ENCODE measurements around the gene ASXL2.

ASXL2 gene

GRCh38 chr2:25878361-25879132, at the start of gene ASXL2:
Gene ASXL2 (minus strand): TSS chr2:25878487. CDS start chr2:25878222, 265 bp downstream.
- DNase-seq (ENCODE audit: extremely low spot score), result peak; percentile 97
- POLR2A ChIA-PET, result interaction anchor here (0.6 to 1.6 kb wide), 22 partner anchors 9 to 365 kb away, joined by 3 to 20 read pairs (median 4); no protein-coding TSS in a partner anchor
- 0 out of 2 replicates have a peak, but pooled peaks have one; percentile 10 for TF ChIP-seq ELF4 (IDR thresholded peaks at IDR 0.05)
- peak; percentile 88 for TF ChIP-seq L3MBTL2 (conservative IDR thresholded peaks at IDR 0.05)
- no peak for TF ChIP-seq SP1 (IDR thresholded peaks at IDR 0.05)
- TF ChIP-seq ARNT (IDR thresholded peaks at IDR 0.05), result no peak
- TF ChIP-seq BHLHE40 (IDR thresholded peaks at IDR 0.05; ENCODE audit: borderline replicate concordance), result no peak
- TF ChIP-seq FOXM1 (IDR thresholded peaks at IDR 0.05; ENCODE audit: borderline replicate concordance), result no peak
- CTCF ChIA-PET, result no interaction called here

- ChIA-PET POLR2A (interaction anchor here (1.1 kb wide), 1 partner anchor 49 kb away, joined by 3 read pairs; the partner anchor contains the start of gene ASXL2), CTCF (no interaction called here)
- TF ChIP-seq NFRKB (IDR thresholded peaks at IDR 0.05) (no peak), PKNOX1 (IDR thresholded peaks at IDR 0.05) (no peak), SP1 (IDR thresholded peaks at IDR 0.05) (no peak), SUZ12 (IDR thresholded peaks at IDR 0.05) (no peak), ZNF384 (IDR thresholded peaks at IDR 0.05) (no peak), LEF1 (IDR thresholded peaks at IDR 0.05; ENCODE audit: borderline replicate concordance) (no peak), FOXA1 (IDR thresholded peaks at IDR 0.05) (no peak), BHLHE40 (IDR thresholded peaks at IDR 0.05; ENCODE audit: borderline replicate concordance) (no peak), HDGF (IDR thresholded peaks at IDR 0.05; ENCODE audit: borderline replicate concordance) (no peak), ELF4 (IDR thresholded peaks at IDR 0.05) (no peak), CTBP1 (IDR thresholded peaks at IDR 0.05; ENCODE audit: borderline replicate concordance) (no peak), L3MBTL2 (conservative IDR thresholded peaks at IDR 0.05) (no peak), TARDBP (IDR thresholded peaks at IDR 0.05) (no peak), FOXM1 (IDR thresholded peaks at IDR 0.05; ENCODE audit: borderline replicate concordance) (no peak), FOXK2 (IDR thresholded peaks at IDR 0.05) (no peak), ARNT (IDR thresholded peaks at IDR 0.05) (no peak)
- DNase-seq (ENCODE audit: extremely low spot score), result no peak
Observed at GRCh38 chr2:25926984-25927756, 48.9 kb upstream of the ASXL2 start.

GRCh38 chr2:25922501-25922900, 44.2 kb upstream of the ASXL2 start:
- POLR2A ChIA-PET, result no interaction called here
- TF ChIP-seq BHLHE40 (IDR thresholded peaks at IDR 0.05; ENCODE audit: borderline replicate concordance) (no peak), CTBP1 (IDR thresholded peaks at IDR 0.05; ENCODE audit: borderline replicate concordance) (no peak), L3MBTL2 (conservative IDR thresholded peaks at IDR 0.05) (no peak), NFRKB (IDR thresholded peaks at IDR 0.05) (no peak), PKNOX1 (IDR thresholded peaks at IDR 0.05) (no peak), ZNF384 (IDR thresholded peaks at IDR 0.05) (no peak), LEF1 (IDR thresholded peaks at IDR 0.05; ENCODE audit: borderline replicate concordance) (no peak), HDGF (IDR thresholded peaks at IDR 0.05; ENCODE audit: borderline replicate concordance) (no peak), ARNT (IDR thresholded peaks at IDR 0.05) (no peak), SP1 (IDR thresholded peaks at IDR 0.05) (no peak), FOXM1 (IDR thresholded peaks at IDR 0.05; ENCODE audit: borderline replicate concordance) (no peak), TARDBP (IDR thresholded peaks at IDR 0.05) (no peak), FOXK2 (IDR thresholded peaks at IDR 0.05) (no peak)
- no peak for DNase-seq (ENCODE audit: extremely low spot score)
- CTCF ChIA-PET, result no interaction called here

- no peak for DNase-seq (ENCODE audit: extremely low spot score)
- CTCF ChIA-PET, result no interaction called here
- TF ChIP-seq NFRKB (IDR thresholded peaks at IDR 0.05) (no peak), FOXK2 (IDR thresholded peaks at IDR 0.05) (no peak), L3MBTL2 (conservative IDR thresholded peaks at IDR 0.05) (no peak), ZNF384 (IDR thresholded peaks at IDR 0.05) (no peak), CTBP1 (IDR thresholded peaks at IDR 0.05; ENCODE audit: borderline replicate concordance) (no peak), TARDBP (IDR thresholded peaks at IDR 0.05) (no peak), ELF4 (IDR thresholded peaks at IDR 0.05) (no peak), PKNOX1 (IDR thresholded peaks at IDR 0.05) (no peak), FOXM1 (IDR thresholded peaks at IDR 0.05; ENCODE audit: borderline replicate concordance) (no peak)
- POLR2A ChIA-PET, result no interaction called here
Observed at GRCh38 chr2:25920786-25921415, 42.6 kb upstream of the ASXL2 start.

- TF ChIP-seq SUZ12 (IDR thresholded peaks at IDR 0.05) (no peak), FOXM1 (IDR thresholded peaks at IDR 0.05; ENCODE audit: borderline replicate concordance) (no peak), NFRKB (IDR thresholded peaks at IDR 0.05) (no peak), FOXK2 (IDR thresholded peaks at IDR 0.05) (no peak), ELF4 (IDR thresholded peaks at IDR 0.05) (no peak), ARNT (IDR thresholded peaks at IDR 0.05) (no peak), PKNOX1 (IDR thresholded peaks at IDR 0.05) (no peak), CTBP1 (IDR thresholded peaks at IDR 0.05; ENCODE audit: borderline replicate concordance) (no peak), SP1 (IDR thresholded peaks at IDR 0.05) (no peak), L3MBTL2 (conservative IDR thresholded peaks at IDR 0.05) (no peak), ZNF384 (IDR thresholded peaks at IDR 0.05) (no peak), LEF1 (IDR thresholded peaks at IDR 0.05; ENCODE audit: borderline replicate concordance) (no peak), BHLHE40 (IDR thresholded peaks at IDR 0.05; ENCODE audit: borderline replicate concordance) (no peak), TARDBP (IDR thresholded peaks at IDR 0.05) (no peak), FOXA1 (IDR thresholded peaks at IDR 0.05) (no peak), HDGF (IDR thresholded peaks at IDR 0.05; ENCODE audit: borderline replicate concordance) (no peak)
- POLR2A ChIA-PET, result no interaction called here
- CTCF ChIA-PET, result no interaction called here
- no peak for DNase-seq (ENCODE audit: extremely low spot score)
Observed at GRCh38 chr2:25920336-25920735, 42.0 kb upstream of the ASXL2 start.
